GM19035 (cell line): Measurements from ENCODE around the gene HRAS.

Experiments used
- ATAC-seq: cut with Tn5 transposase; IDR thresholded peaks from one replicate; pipeline ENCODE4 v1.9.1; 2021; ENCODE audit not compliant: unreplicated experiment

The HRAS gene

GRCh38 chr11:554428-555226 is 19.3 kb upstream of the HRAS start:
- peak; percentile 66 for ATAC-seq

DNA sequence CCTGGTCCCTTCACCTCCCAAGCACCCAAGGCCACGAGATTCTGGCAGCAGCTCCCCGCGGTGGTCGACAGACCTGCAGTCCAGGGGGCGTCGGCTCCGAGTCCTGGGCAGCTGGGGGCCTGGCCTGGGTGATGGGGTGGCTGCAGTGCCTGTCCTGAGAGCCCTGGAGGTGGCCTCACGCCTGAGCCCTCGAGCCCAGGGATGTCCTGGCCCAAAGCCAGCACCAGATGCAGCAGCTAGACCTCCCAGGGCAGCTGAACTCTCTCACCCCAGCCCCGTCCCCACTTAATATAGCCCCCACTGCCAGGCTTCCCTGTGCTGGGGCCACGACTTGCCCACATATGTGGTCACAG is 18.6 kb upstream of the HRAS start:
- ATAC-seq = no peak

DNA sequence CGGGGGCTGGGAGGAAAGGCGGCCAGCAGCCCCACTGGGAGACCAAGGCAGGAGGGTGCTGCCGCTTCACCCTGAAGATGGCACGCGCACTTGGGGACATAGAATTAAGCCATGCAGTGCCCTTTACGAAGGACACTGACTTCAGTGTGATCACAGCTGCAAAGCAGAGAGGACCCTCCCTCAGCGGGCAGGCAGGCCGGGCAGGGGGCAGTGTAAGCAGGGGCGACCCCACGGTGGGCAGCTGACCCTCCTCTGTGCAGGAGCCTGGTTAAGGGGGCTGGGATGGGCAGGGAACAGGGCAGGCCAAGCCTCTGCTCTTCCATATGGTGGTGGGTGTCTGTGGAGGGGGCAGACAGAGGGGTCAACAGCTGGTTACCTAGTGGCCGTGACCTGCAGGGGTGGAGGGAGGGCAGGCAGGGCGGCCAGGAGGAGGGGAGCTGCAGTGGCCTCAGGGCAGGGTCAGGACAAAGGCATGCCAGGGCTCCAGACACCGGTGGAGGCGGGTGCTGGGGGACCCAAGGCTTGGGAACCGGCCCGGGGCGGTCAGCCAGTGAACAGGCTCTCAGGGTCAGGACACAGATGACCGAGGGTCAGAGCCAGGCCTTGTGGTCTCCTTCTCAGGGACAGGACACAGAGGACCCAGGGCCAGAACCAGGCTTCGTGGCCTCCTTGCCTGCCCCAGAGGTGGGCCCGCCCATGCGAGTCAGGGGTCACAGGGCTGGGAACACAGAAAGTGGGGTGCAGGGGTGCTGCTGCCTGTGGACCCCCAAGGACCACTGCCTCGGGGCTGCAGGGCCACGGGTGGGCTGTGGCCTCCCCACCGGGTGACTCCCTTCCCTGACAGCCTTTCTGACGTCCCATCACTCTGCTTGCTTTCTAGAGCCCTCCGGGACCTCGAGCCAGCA is 18.0 kb upstream of the HRAS start:
- ATAC-seq = no peak

DNA sequence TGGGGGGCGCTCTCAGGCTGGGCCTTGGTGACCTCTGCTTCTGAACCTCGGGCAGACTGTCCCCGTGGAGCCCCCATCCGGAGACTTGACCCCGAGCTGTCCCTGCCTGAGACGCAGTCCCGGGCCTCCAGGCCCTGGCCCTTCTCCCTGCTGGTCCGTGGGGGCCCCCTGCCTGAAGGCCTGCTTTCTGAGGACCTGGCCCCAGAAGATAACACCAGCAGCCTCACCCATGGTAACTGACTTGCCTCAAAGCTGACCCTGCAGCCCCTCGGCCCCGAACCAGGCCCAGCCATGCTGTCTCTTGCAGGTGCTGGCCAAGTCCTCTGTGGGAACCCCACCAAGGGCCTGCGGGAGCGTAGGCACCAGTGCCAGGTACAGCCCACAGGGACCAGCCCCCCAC is 16.2 kb upstream of the HRAS start:
- no peak for ATAC-seq

DNA sequence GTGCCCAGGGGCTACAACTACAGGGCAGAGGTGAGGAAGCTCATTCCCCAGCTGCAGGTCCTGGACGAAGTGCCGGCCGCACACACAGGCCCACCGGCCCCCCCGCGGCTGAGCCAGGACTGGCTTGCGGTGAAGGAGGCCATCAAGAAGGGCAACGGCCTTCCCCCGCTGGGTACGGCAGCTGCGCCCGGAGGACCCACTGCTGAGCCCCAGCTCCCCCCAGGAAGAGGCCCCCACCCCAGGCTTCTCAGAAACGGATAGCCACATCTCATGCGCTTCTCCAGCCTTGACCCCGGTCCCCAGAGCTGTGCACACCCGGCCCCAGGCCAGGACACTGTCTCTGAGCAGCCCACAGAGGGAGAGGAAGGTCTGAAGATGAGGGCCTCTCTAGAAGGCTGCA is 15.8 kb upstream of the HRAS start:
- no peak for ATAC-seq

- no peak for ATAC-seq
Measured at GRCh38 chr11:550746-551085, 15.3 kb upstream of the HRAS start.

- no peak for ATAC-seq
Measured at GRCh38 chr11:550021-550745, 14.8 kb upstream of the HRAS start.

DNA sequence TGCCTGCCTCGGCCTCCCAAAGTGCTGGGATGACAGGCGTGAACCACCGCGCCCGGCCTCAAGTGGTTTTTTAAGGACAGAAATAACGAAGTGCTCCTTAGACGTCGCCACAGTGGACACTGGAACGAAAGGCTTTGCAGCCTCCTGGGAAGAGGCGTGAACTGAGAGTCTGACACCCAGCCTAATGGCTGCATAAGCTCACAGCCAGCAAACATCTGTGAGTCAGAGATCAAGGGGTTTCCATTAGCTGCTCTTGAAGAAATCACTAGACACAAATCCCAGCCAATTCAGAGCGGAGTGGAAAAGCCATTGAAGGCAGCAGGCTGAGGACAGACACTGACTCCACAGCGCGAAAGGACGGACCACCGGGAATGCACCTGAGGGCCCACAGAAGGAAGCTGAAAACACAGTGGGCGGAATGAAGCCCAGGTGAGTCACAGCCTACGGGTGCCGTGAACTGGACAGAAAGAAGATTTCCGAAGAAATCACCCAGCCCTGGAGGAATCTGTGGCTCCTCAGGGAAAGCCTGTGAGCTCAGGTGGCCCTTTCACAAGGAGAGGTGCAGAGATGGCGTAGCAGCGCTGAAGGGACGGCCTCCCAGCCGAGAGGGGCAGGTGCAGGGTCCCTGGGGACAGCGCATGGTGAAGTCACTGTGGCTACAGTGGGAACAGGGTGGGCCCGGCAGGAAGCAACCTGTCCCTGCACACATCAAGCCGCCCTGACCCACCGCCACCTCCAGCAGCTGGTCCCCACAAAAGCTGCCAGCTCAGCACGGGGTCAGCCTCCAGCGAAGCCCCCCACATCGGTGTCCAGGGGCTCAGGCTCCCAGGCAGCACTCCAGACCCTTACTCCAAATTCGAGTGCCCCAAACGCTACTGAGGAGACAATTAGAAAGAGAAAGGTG is 13.6 kb upstream of the HRAS start:
- no peak for ATAC-seq

DNA sequence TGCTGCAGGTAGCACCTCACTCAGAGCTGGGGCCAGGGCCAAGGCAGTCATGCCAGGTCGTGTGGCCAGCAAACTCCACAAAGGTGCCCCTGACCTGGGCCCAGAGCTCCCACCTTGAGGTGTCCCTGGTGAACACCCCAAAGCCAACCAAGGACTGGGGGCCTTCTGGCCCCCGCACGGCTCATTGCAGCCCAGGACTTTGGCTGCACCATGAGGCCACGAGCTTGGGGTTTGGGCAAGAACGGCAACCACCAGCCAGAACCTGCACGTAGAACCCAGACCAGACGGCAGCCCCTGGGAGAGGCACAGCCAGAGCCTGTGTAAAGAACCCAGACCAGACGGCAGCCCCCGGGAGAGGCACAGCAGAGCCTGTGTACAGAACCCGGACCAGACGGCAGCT is 9.8 kb upstream of the HRAS start:
- ATAC-seq = no peak

DNA sequence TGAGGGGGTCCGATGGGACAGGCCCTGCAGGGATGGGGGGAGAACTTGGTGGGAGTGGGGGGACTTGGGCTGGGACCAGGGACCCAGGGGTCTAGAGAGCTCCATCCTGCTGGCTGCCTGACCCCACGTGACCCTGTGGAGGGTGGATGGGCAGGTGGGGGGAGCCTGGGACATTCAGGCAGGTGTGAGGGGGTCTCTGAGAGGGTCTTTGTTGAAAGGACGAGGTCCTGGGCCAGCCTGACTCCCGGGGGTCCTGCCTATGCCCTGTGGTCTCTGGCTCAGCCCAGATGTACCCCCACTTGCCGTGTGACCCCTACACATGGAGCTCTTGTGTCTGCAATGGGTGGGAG is 9.4 kb upstream of the HRAS start:
- no peak for ATAC-seq

DNA sequence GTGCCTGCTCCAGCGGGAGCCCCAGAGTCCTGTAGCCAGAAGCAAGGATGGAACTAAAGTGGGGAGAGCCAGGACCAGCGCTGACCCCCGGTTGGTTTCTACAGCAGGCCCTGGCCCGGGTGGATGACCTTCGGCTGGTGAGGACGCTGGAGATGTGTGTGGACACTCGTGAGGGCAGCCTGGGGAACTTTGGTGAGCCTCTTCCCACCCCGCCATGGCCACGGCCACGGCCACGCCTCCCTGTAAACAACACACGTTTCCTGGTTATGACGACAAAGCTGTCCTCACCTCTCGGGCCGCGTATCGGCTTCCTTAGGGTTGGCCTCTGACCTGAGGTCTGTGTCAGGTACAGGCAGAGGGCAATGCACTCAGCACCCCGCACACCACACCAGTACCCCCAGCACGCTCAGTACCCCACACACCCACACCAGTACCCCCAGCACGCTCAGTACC is 6.1 kb upstream of the HRAS start:
- ATAC-seq = no peak

DNA sequence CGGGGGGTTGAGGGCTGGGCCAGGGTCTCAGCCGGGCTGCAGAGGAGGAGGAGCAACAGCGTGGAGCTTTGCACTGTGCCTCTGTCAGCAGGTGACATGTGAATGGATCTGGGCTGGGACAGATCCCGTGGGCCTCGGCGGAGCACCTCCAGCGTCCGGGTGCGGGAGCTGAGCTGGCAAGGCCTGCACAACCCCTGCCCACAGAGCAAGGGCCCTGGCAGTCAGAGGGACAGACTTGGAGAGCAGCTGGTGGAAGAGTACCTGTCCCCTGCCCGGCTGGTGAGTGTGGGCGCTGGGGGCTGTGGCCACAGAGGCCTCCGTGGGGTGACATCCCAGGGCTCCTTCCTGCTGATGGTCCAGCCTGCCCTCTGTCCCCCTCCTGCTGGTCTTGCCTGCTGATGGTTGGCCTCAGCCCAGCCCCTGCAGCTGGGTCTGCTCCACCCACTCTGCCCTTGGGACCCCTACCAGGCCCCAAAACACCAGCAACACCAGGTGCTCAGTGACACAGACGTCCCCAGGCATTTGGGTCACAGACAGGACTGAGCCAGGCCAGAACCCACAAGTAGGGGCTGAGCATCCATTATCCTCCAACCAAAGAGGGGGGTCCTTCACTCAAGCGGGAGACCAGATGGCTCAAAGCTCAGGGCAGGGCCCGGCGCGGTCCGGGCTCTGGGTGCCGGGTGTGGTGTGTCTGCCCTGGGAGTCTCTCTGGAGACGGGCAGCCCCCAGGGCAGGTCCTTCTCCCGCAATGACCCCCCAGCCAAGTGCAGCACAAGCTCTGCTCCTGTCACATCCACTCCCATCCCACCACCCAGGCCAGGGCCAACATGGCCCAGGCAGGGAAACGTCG is 5.4 kb upstream of the HRAS start:
- no peak for ATAC-seq

DNA sequence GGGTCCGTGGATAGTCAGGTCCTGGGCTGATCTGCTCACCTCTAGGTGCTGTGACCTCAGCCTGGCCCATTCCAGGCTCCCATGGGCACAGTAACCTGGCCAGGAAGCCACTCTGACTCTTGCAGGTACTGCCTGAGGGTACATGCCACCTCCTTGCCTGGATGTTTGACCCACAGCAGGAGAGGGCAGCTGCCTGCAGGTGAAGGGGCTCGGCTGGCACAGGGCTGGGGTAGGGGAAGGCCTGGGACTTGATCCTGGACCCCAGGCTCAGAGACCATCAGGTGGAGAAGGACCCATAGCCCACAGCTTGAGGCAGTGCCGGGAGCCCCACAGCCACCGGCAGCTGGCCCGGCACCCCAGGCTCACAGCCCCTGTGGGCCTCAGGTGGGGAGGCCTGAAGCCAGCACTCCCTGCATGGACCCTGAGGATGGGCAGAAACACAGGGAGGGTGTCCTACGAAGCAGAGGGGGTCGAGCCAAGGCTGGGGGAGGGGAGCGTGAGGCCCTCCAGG is 4.7 kb upstream of the HRAS start:
- no peak for ATAC-seq

GRCh38 chr11:538431-539051 is 3.2 kb upstream of the HRAS start:
- no peak for ATAC-seq

DNA sequence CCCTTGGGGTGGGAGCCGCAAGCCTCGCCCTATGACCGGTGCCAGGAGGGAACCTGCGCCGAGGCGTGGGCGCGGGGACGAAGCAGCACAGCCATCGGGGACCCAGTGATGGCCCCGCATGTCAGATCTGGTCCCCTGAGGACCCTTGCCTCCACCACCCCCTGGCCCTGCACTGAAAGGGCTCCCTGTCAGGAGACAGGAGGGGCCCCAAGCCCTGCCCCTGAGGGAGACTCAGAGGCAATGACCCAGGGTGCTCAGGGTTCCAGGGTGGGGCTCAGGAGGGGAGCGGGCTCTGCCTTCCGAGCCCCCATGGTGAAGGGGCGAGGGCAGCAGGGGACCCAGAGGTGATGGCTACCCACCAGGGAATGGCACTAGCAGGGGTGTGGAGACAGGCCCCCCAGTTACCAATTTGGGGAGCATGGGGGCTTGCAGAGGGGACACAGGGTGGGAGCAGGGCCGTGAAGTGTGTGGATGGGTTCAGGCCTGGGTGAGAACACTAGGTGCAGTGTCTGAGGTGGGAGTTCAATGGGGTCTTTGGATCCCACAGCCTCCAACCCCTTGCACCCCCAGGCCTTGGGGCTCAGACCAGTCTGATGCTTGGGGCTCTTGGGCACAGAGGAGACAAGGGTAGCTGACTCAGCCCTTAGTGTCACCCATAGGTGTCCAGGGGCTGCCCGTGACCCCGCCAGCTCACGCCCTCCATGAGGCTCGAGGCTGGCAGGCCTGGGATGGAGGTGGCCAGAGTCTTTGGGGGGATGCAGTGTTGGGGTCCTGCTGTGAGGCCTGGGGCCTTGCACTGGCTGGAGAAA is 2.5 kb upstream of the HRAS start:
- ATAC-seq = no peak

GRCh38 chr11:536841-537621 is 1.7 kb upstream of the HRAS start, which contains the start of gene LRRC56:
Gene LRRC56 (plus strand): TSS chr11:537527. CDS start chr11:540685, 3,158 bp downstream.
- ATAC-seq = peak; percentile 51

GRCh38 chr11:535210-535518 is 212 bp downstream of the HRAS start:
- ATAC-seq = no peak
